ENCODE results near the gene C20orf144. TPM values are rescaled to one million over a fixed set of nuclear protein-coding genes. Genes with fewer than 3 reads are reported as not detected.

The C20orf144 gene
- total RNA-seq, 1 donor from 2014 or later = not detected

GRCh38 chr20:33667245-33667675, 5.1 kb downstream of the C20orf144 start:
- peak overlapping the region; percentile 65 to 70 for H3K4me3 ChIP-seq
- H3K27me3 ChIP-seq = no peaks in the 10 kb centered on the region
- DNase-seq (ENCODE audit: low spot score in 2 of 2) = peak in 1 of 2 donors; percentile 85
- H3K9me3 ChIP-seq = no peaks in the 10 kb centered on the region
- no peak for TF ChIP-seq CTCF (IDR thresholded peaks at IDR 0.05)
- H3K27ac ChIP-seq = peak overlapping the region; percentile 88 to 93
- no peaks in the 10 kb centered on the region for H3K36me3 ChIP-seq
- H3K4me1 ChIP-seq = peaks cover 9 to 44% of the 10 kb centered on the region in 2 donors
- intact Hi-C loops (cut with DNase I) = loop anchor here (2.0 to 5.0 kb wide), 4 partner anchors 64 to 325 kb away; partner anchors contain the start of genes RALY, SNTA1 and ZNF341

- intact Hi-C loops (cut with DNase I) = loop anchor here (2.0 to 5.0 kb wide), 4 partner anchors 63 to 324 kb away; partner anchors contain the start of genes RALY, SNTA1 and ZNF341
- Histone ChIP-seq H3K36me3 (no peaks in the 10 kb centered on the region), H3K4me1 (peaks cover 7 to 47% of the 10 kb centered on the region in 2 donors), H3K4me3 (peak overlapping the region; percentile 65 to 70), H3K27ac (peak overlapping the region; percentile 88 to 93), H3K27me3 (no peaks in the 10 kb centered on the region), H3K9me3 (no peaks in the 10 kb centered on the region)
- TF ChIP-seq CTCF (IDR thresholded peaks at IDR 0.05) = peak; percentile 94 to 96 (median 94)
- peak in 1 of 2 donors; percentile 90 for DNase-seq (ENCODE audit: low spot score in 2 of 2)
Measured at GRCh38 chr20:33667676-33668465, 5.7 kb downstream of the C20orf144 start.

- Histone ChIP-seq H3K27ac (peak overlapping the region; percentile 88 to 93), H3K36me3 (no peaks in the 10 kb centered on the region), H3K9me3 (no peaks in the 10 kb centered on the region), H3K27me3 (no peaks in the 10 kb centered on the region), H3K4me3 (peak overlapping the region in 1 of 2 donors; percentile 70), H3K4me1 (peaks cover 6 to 53% of the 10 kb centered on the region in 2 donors)
- intact Hi-C loops (cut with DNase I) = loop anchor here (5.0 kb wide), 3 partner anchors 211 to 324 kb away; partner anchors contain the start of genes RALY and SNTA1
- no peak for TF ChIP-seq CTCF (IDR thresholded peaks at IDR 0.05)
- DNase-seq (ENCODE audit: low spot score in 2 of 2) = no peak
Measured at GRCh38 chr20:33668466-33669155, 6.5 kb downstream of the C20orf144 start.

GRCh38 chr20:33669224-33669623, 7.1 kb downstream of the C20orf144 start:
- H3K27ac ChIP-seq = peak overlapping the region in 1 of 2 donors; percentile 46

More at GRCh38 chr20:33669224-33669623, 7.1 kb downstream of the C20orf144 start:
- H3K4me1 ChIP-seq = peaks cover 6 to 52% of the 10 kb centered on the region in 2 donors
- no peak overlapping the region for H3K4me3 ChIP-seq
- DNase-seq (ENCODE audit: low spot score in 2 of 2) = no peak
- TF ChIP-seq CTCF (IDR thresholded peaks at IDR 0.05) = no peak
- H3K36me3 ChIP-seq = no peaks in the 10 kb centered on the region
- no peaks in the 10 kb centered on the region for H3K9me3 ChIP-seq
- intact Hi-C loops (cut with DNase I) = loop anchor here (5.0 kb wide), 3 partner anchors 212 to 323 kb away; partner anchors contain the start of genes RALY and SNTA1
- H3K27me3 ChIP-seq = no peaks in the 10 kb centered on the region
